Esophagus muscularis mucosa (tissue), 4 donors: ENCODE data around the gene GRIP1. TPM values are rescaled to one million over a fixed set of nuclear protein-coding genes. Genes with fewer than 3 reads are reported as not detected.

Experiments
- DNase-seq: peaks from one replicate; pipeline ENCODE4 v3.0.0-alpha.2; 2017; ENCODE audit errors: extremely low spot score
- H3K27ac ChIP-seq, 4 donors: fragments of 200-600 bp; sonication (generic); replicated peaks in 1 of 4; 1 replicate in 3 of 4; 2 replicates in 1 of 4; pipeline ENCODE4 v1.5.1; 2016 to 2019; ENCODE audit warnings: mild to moderate bottlenecking in 1 of 4
- H3K27me3 ChIP-seq, 4 donors: fragments of 200-600 bp; sonication (generic); one replicate each; pipeline versions ENCODE4 v1.5.1 to v1.6.0; 2016 to 2019
- H3K36me3 ChIP-seq, 4 donors: fragments of 200-600 bp; sonication (generic); one replicate each; pipeline ENCODE4 v1.5.1; 2016 to 2019
- H3K4me1 ChIP-seq, 4 donors: fragments of 200-600 bp; sonication (generic); one replicate each; pipeline ENCODE4 v1.5.1; 2016 to 2019
- H3K4me3 ChIP-seq, 4 donors: fragments of 200-600 bp; sonication (generic); 1 replicate in 2 of 4; 2 replicates in 2 of 4; pipeline ENCODE4 v1.5.1; 2016 to 2019; ENCODE audit warnings: mild to moderate bottlenecking in 4 of 4, moderate library complexity in 1 of 4
- H3K9me3 ChIP-seq, 4 donors: fragments of 200-600 bp; sonication (generic); 1 replicate in 3 of 4; 2 replicates in 1 of 4; pipeline ENCODE4 v1.5.1; 2016 to 2019
- CTCF ChIP-seq, 3 experiments: fragments of 200-600 bp in 2 of 3; fragments of 450-650 bp in 1 of 3; sonication (generic) in 2 of 3; IDR thresholded peaks; one replicate each; pipeline ENCODE4 v1.5.1; 2017 to 2019; ENCODE audit warnings: antibody characterized with exemption in 3 of 3, mild to moderate bottlenecking in 2 of 3, moderate library complexity in 1 of 3
- EP300 ChIP-seq: sonication (generic); formaldehyde crosslinking; IDR thresholded peaks from one replicate; pipeline ENCODE4 v1.6.1; 2017; ENCODE audit warnings: antibody characterized with exemption
- POLR2A ChIP-seq: fragments of 450-650 bp; IDR thresholded peaks from one replicate; pipeline ENCODE4 v1.6.1; 2017; ENCODE audit warnings: antibody characterized with exemption, moderate library complexity, mild to moderate bottlenecking, low read depth
- POLR2AphosphoS5 ChIP-seq, 2 donors: sonication (generic); formaldehyde crosslinking; IDR thresholded peaks; one replicate each; pipeline ENCODE4 v1.6.1; 2017; ENCODE audit warnings: antibody characterized with exemption in 2 of 2
- WGBS: methylation state at CpG from one replicate; pipeline ENCODE4 v1.1.5; 2018; 5-methylcytosine and 5-hydroxymethylcytosine counted together
- intact Hi-C: fragments of 100-400 bp; cut with DNase I; formaldehyde crosslinking; loops from one replicate; pipeline ENCODE4 v1.15.1; 2023
- total RNA-seq, 4 donors: library from RNA; depleted of rRNA; stranded (reverse); fragments of >200 nt; gene quantifications; one replicate each; pipeline versions ENCODE4 v1.1.0 to v1.2.1, GENCODE V29; 2016

GRIP1 gene
- total RNA-seq, 4 donors from 2014 or later: 12.5 to 15.2 (median 13.6) TPM

GRCh38 chr12:66724026-66724425 is 45.1 kb upstream of the GRIP1 start:
- no peaks in the 10 kb centered on the region for H3K27me3 ChIP-seq
- no peak overlapping the region for H3K27ac ChIP-seq
- H3K4me3 ChIP-seq: no peak overlapping the region
- intact Hi-C loops: no loop called here
- no peaks in the 10 kb centered on the region for H3K36me3 ChIP-seq
- 85% methylated on average over 2 of the region's 2 CpGs for WGBS
- H3K4me1 ChIP-seq: no peaks in the 10 kb centered on the region
- TF ChIP-seq POLR2A (no peak), POLR2AphosphoS5 (IDR thresholded peaks at IDR 0.05) (no peak), CTCF (IDR thresholded peaks at IDR 0.05) (no peak), EP300 (no peak)
- no peak for DNase-seq
- H3K9me3 ChIP-seq: no peaks in the 10 kb centered on the region

GRCh38 chr12:66719862-66720261 is 41.0 kb upstream of the GRIP1 start:
- Histone ChIP-seq H3K4me1 (no peaks in the 10 kb centered on the region), H3K36me3 (no peaks in the 10 kb centered on the region), H3K4me3 (no peak overlapping the region), H3K27me3 (no peaks in the 10 kb centered on the region), H3K9me3 (no peaks in the 10 kb centered on the region), H3K27ac (no peak overlapping the region)
- WGBS: 89% methylated on average over 2 of the region's 2 CpGs
- DNase-seq: no peak
- no peak for TF ChIP-seq POLR2AphosphoS5 (IDR thresholded peaks at IDR 0.05)
- no peak for TF ChIP-seq EP300
- TF ChIP-seq POLR2A: no peak
- TF ChIP-seq CTCF (IDR thresholded peaks at IDR 0.05): no peak
- intact Hi-C loops: no loop called here

GRCh38 chr12:66717036-66717673 is 38.3 kb upstream of the GRIP1 start:
- no peaks in the 10 kb centered on the region for H3K4me1 ChIP-seq
- H3K27me3 ChIP-seq: no peaks in the 10 kb centered on the region
- no peak overlapping the region for H3K4me3 ChIP-seq
- no peaks in the 10 kb centered on the region for H3K36me3 ChIP-seq
- no peak overlapping the region for H3K27ac ChIP-seq
- no peaks in the 10 kb centered on the region for H3K9me3 ChIP-seq
- WGBS: 67% methylated on average over 3 of the region's 3 CpGs
- TF ChIP-seq EP300 (no peak), CTCF (IDR thresholded peaks at IDR 0.05) (no peak), POLR2AphosphoS5 (IDR thresholded peaks at IDR 0.05) (no peak), POLR2A (no peak)
- no peak for DNase-seq
- intact Hi-C loops: no loop called here

- H3K36me3 ChIP-seq: no peaks in the 10 kb centered on the region
- H3K27me3 ChIP-seq: no peaks in the 10 kb centered on the region
- no peak overlapping the region for H3K27ac ChIP-seq
- no peak for TF ChIP-seq POLR2AphosphoS5 (IDR thresholded peaks at IDR 0.05)
- TF ChIP-seq EP300: no peak
- no peak for TF ChIP-seq POLR2A
- TF ChIP-seq CTCF (IDR thresholded peaks at IDR 0.05): no peak
- no peak overlapping the region for H3K4me3 ChIP-seq
- H3K4me1 ChIP-seq: no peaks in the 10 kb centered on the region
- no peak for DNase-seq
- H3K9me3 ChIP-seq: no peaks in the 10 kb centered on the region
- intact Hi-C loops: no loop called here
- WGBS: 73% methylated on average over 1 of the region's 1 CpG
These were observed 37.6 kb upstream of the GRIP1 start for GRCh38 chr12:66716522-66716921.

GRCh38 chr12:66714709-66715108 is 35.8 kb upstream of the GRIP1 start:
- Histone ChIP-seq H3K4me1 (peaks cover 0 to 4% (median 0%) of the 10 kb centered on the region in 4 donors), H3K36me3 (no peaks in the 10 kb centered on the region), H3K4me3 (no peak overlapping the region), H3K27ac (no peak overlapping the region), H3K9me3 (no peaks in the 10 kb centered on the region), H3K27me3 (no peaks in the 10 kb centered on the region)
- WGBS: 85% methylated on average over 2 of the region's 2 CpGs
- intact Hi-C loops: no loop called here
- TF ChIP-seq EP300 (no peak), POLR2A (no peak), CTCF (IDR thresholded peaks at IDR 0.05) (no peak), POLR2AphosphoS5 (IDR thresholded peaks at IDR 0.05) (no peak)
- DNase-seq: no peak
